ENCODE results near the gene STIM1.

STIM1 gene

DNA sequence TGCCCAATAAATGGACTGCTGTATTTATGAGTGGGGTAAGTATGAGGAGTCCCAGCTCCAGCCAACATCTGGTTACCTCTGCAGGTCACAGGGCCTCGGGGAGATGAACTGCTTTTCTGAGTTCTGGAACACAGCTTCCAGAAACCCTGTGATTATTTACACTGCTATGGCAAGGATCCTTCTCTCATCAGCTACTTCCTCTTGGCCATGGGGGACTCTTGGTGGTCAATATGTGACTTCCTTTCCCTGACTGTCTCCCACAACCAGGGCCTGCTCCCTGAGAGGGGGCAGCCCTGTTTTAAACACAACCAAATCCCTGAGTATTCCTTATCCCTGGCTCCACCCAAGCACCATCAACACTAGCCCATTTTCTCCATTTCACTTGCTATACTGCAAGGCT is 24.7 kb upstream of the STIM1 start:
- no peak for DNase-seq (ENCODE audit: low read depth in 3 of 3)

DNA sequence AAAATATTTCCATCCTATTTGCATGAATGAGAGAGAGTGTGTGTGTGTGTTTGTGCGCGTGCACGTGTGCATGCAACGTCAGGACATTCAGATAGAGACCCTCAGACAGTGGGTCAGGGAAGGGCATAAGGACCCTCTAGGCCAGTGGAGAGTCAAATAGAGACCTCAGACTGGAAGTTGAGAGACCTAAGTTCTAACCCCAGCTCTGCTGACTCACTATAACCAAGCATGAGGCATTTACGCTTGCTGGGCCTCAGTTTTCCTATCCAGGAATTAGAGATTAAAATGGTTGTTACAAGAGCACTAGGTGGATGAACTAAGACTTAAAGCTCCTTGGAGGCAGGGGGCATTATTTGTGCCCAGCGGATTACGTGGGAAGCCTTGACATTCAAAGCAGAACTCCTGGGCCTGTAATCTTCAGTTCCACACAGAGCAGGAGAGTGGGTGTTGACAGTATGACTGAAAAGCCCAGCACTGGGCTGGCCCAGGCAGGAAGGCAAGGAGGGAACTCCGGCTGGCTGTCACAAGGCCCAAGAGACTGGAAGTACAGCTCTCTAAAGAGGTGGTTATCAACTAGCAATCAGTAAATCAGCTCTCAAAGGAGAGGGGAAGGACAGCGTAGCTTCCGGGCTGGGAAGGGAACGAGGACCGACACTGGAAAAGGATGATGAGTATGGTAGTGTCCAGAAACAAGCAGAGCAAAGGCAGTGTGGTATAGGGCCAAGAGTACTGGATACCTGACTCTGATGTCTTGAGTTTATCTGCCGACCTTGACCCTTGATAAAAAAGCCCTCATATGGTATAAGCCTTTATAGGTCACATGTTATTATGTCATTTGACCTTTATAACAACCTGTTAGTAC is 23.9 kb upstream of the STIM1 start:
- no peak for DNase-seq (ENCODE audit: low read depth in 3 of 3)

DNA sequence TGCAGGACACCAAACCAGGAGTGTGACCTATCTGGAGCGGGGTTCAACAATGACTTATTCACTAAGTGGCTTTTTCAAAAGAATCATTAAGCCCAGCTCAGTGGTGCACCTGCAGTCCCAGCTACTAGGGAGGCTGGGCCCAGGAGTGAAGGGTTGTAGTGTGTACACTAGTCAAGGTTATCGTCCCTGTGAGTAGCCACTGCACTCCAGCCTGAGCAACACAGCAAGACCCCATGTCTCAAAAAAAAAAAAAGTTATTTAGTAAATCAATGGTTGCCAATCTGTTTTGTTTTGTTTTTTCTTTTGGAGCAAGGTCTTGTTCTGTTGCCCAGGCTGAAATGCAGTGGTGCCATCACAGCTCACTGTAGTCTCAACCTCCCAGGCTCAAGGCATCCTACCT is 22.6 kb upstream of the STIM1 start:
- DNase-seq (ENCODE audit: low read depth in 3 of 3): no peak

DNA sequence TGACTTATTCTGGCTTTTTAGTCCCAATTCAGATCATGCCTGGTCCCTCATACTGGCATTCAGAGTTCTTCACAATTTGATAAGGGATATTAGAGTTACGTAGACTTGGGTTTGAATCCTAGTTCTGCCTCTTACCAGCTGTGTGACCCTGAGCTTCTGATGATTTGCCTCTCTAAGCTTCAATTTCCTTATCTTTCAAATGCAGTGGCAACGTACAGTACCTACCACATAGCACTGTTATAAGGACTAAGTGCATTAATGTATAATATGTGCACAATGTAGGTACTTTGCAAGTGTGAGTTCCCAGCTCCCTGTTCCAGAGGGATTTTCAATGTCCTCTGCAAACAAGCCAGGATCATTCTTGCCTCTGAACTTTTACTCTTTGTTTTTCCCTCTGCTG is 22.0 kb upstream of the STIM1 start:
- no peak for DNase-seq (ENCODE audit: low read depth in 3 of 3)

DNA sequence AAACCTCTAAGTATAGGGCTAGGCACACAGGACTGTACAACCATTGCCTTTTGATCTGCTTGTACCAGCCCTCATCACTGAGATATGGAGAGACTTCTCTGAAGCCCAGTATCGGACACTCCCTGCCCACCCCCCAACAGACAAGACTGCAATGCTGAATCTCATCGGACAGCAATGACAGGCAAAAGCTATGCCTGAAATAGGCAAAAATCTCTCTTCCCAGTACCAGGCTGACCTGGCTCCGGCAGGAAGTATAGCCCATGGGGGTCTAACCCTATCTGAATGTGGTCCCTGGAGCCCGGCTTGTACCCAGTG is 21.2 kb upstream of the STIM1 start:
- DNase-seq (ENCODE audit: low read depth in 3 of 3): no peak

DNA sequence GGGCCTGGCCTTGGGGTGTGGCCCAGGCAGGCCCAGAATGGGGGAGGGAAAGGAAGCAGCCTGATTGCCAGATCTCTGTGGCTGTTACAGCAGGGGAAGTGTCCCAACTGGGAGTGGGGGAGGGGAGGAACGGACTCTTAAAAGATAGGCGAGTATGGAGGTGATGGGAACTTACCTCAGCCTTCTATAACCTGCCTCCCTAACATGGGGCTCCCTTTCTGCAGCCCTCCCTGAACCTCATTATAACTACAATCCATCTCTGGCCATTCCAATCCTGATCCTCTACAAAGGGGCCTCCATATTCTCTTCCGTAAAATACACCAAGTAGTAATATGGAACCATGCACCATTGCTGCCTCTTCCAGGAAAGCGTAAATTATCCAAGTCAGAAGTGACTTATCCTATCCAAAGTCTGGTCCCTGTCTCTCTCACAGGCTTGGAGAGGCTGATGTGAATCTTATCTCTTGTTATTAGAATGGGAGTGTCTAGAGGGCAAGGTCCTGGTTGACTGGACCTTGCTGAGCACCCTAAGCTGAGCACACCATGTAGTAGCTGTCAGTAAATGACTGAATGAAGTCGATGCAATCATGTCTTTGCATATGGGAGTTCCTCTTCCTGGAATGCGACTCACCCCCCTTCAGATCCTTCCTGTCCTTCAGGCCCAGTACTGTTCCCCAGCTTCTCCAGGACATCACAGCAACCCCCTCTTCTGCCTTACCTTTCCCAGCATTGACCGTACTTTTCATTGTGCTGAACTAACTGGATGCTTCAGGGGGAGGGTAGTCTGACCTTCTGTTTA is 20.6 kb upstream of the STIM1 start:
- DNase-seq (ENCODE audit: low read depth in 3 of 3): no peak

DNA sequence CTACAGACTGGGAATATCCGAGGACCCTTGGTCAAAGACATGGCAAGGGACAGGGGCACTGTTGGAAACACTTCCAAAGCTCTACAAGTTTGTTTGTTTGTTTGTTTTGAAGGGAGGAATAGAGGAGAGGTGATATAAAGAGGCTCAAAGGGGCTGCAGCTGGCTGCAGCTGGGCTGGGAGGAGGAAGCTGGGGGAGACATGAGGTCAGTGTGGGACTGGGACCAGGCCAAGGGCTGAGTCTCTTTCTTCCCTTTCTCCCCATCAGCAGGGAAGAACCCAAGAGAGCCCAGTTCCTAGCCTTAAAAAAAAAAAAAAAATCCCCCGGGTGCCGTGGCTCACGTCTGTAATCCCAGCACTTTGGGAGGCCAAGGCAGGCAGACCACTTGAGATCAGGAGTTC is 19.7 kb upstream of the STIM1 start:
- no peak for DNase-seq (ENCODE audit: low read depth in 3 of 3)

DNA sequence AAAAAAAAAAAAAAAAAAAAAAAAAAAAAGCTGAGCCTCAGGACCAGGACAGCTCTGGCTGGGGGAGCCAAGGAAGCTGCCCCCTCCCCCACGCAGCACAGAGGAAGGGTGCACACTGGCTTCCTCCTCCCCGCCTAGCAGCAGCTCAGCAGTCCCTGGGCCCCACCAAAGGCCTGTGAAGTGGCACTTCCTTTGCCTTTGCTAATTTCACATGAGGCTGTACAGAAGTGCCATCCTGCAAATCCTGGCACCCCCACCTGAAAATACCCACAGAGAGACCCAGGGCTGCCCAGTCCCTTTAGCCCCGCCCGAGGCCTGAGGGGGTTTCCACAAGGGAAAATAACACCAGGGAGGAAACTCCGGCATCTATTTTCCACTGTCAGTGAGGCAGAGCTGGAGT is 18.6 kb upstream of the STIM1 start:
- DNase-seq (ENCODE audit: low read depth in 3 of 3): peak in 1 of 3 experiments; percentile 57

DNA sequence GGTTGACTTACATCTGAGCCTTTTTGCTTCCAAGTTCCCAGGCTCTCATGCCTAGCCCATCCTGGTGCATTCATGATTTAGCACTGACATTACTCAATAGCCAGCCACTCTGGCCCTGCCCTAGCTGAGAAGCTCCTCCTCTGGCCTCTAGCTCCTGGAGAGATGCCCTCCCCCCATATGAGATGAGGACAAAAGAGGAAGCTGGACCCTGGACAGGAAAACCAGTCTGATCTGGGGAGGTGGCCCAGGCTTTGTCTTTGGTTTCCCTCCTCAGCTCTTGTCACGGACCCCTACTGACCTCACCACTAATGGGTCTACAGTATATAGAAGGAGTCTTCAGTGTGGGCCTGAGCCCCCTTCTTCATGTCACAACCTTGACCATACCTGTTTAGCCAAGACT is 17.7 kb upstream of the STIM1 start:
- DNase-seq (ENCODE audit: low read depth in 3 of 3): no peak

DNA sequence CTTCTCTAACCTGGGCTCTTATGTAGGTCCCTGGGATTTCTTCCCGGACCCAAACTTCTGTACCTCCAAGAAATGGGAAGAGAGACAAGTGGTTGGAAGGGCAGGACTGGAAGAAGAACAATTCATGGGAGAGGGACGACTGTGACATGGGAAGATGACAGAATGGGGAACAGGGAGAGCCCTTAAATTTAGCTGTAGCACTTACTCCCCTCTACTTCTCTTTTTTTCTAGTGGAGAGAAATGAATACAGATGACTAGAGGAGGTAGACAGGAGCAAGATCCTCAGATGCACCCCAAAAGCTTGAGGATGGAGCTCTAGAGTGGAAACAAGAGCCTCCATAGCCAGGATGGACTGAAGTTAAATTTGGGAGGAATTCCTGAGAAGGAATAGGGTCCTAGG is 17.0 kb upstream of the STIM1 start:
- DNase-seq (ENCODE audit: low read depth in 3 of 3): no peak

DNA sequence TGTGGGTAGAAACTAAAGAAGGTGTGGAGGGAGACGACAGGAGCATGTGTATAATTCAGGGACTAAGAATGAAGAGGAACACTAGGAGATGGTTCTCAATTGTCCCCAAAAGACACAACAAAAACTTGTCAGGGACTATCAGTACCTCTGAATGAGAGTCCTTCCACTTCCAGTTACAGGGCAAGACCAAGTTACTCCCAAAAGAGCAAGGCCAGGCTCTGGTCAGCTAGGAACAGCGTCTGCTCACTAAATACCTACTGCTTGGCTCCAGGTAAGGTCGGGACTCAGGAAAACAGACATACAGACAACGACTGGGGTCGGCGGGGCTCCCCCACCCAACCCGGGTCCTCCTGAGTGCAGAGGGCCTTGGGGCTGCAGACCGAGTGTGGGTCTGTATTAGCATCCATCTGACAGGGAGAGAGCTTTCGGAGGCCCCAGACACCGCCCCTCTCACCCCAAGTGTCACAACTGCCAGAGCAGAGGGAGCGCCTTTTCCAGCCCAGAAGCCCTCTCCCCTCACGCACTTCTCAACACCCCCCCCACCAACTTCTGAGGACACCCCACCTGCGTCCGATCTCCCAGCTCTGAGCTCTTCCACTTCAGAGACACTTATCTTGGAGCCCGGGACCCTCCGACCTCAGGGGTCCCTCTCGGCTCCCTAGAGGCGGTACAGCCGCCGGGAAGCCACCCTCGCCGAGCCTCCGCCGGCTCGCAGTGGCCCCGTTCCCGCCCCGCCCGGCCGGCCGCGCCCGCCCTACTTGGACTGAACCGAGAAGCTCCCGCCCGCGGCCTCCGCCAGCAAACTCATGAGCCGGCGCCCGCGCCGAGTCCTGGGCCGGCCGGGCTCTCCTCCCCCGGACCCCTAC is 15.2 kb upstream of the STIM1 start:
- DNase-seq (ENCODE audit: low read depth in 3 of 3): no peak

DNA sequence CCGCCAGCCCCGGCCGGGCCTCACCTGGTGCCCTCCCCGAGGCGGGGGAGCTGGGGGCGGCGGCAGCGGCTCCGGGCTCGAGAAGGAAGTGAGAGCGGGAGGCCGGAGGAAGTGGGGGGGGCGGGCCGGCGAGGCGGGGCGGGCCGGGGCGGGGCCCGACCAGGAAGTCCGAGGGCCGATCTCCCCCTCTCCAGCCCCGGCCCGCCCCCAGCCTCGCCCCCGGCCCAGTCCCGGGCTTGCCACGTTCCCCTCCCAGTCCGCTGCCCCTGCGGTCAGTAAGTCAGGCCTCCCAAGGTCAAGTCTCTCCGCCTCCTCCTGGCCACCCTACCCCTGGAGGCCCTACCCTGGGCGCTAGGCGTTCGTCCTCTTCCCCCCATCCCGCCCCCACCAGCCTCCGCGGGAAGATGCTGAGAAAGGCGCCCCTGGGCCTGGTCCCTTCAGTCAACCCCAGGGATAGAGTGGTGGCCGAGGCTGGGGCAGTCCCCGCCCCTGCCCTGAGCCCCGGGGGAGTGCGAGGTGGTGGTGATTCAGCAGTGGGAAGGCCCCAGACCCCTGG is 14.5 kb upstream of the STIM1 start, which contains the start of gene RHOG:
RHOG (minus strand) TSS at position 90 of the 556 bp plus-strand sequence. CDS start 12,821 bp downstream, outside the sequence.
- no peak for DNase-seq (ENCODE audit: low read depth in 3 of 3)

DNA sequence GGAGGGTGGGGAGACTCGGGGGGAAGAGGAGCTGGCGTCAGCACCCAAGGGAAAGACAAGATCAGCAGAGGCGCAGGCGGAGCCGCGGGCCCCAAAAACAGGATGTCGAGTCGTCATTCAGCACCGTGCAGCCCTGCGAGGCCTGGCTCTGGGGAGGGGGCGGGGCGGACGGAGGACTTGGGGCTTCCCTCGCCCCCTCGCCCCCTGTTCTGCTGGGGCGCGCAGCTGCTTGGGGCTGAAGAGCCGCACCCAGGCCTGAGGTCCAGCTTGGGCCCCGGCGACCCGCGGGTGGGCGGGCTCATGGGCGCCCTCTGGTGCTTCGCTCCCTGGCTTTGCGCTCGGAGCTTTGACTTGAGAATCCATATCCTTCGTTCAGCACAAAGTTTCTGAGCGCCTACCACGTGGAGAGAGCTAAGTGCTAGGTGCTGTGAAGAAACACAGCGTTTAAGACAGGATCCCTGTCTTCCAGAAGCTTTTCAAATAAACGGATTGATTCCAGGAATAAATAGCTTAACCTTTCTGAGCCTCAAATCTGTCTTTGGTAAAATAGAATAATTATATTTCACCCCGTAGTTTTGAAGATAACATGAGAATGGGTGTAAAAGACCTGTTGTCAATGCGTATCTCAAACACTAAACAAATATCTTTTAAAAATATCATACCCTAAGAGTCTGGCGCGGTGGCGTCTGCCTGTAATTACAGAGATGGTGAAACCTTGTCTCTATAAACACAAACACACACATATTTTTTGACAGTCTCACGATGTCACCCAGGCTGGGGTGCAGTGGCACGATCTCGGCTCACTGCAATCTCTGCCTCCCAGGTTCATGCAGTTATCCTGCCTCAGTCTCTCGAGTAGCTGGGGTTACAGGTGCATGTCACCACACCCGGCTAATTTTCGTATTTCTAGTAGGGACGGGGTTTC is 13.8 kb upstream of the STIM1 start:
- DNase-seq (ENCODE audit: low read depth in 3 of 3): peak; percentile 87 to 95 (median 88)

DNA sequence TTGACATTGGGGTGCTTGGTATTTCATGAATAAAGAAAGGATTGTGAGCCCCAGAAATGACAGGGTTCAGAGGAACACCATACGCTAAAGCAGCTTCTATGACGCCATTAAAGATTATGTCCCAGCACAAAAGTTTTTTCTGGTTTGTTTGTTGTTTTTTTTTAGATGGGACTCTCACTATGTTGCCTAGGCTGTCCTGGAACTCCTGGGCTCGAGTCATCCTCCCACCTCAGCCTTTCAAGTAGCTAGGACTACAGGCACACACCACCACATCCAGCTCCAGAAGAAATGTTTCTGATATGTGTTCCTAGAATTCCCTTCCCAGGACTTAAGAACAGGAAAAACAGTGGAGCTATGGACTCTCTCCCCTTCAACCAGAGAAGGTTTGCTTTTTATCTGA is 12.1 kb upstream of the STIM1 start:
- DNase-seq (ENCODE audit: low read depth in 3 of 3): no peak

DNA sequence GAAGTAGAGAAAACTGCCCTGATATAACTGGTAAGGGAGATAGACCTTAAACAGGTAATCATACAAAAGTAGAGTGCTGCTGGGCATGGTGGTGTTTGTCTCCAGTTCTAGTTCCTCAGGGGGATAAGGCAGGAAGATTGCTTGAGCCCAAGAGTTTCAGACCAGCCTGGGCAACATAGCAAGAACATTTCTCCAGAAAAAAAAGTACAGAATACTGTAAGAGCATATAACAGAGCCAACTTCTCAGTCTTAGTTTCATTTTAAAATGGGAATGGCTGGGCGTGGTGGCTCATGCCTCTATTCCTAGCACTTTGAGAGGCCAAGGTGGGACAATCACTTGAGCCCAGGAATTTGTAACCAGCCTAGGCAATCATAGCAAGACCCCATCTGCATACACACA is 10.2 kb upstream of the STIM1 start:
- no peak for DNase-seq (ENCODE audit: low read depth in 3 of 3)

DNA sequence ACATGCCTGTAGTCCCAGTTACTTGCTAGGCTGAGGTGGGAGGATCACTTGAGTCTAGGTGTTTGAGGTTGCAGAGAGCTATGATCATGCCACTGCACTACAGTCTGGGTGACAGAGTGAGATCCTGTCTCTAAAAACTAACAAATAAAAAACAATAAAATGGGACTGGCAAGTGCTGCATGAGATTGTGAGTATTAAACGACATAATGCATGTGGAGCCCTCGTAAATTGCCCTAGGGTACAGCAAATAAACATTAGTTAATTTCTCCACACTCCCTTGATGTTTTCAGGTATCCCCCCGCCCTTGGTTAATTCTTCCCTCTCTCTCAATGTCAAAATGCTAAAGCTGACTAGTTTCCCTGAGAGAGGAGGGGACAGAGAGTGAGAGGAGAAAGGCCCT is 9.8 kb upstream of the STIM1 start:
- no peak for DNase-seq (ENCODE audit: low read depth in 3 of 3)

DNA sequence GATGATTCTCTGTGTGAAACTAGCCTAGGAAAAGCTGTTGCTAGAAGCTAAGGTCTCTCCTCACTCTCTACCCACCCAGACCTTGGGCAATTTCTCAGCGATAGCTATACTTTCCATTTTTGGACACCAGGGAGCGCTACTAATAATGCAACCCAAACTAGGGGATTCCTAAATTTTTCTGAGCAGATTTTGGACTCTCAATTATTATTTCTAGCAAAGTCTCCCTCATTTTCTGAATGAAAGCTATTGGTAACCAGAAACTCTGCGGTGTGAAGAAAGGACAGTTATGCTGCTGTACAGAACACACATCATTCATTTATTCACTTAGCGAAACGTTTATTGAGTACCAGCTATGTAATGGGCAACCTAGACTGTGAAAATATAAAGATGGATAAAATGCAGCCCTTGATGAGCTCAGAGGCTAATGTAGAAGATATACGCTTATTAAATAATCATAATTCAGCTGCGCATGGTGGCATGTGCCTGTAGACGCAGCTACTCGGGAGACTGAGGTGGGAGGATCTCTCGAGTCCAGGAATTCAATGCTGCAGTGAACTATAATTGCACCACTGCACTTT is 6.1 kb upstream of the STIM1 start:
- peak in 1 of 3 experiments; percentile 50 for DNase-seq (ENCODE audit: low read depth in 3 of 3)

DNA sequence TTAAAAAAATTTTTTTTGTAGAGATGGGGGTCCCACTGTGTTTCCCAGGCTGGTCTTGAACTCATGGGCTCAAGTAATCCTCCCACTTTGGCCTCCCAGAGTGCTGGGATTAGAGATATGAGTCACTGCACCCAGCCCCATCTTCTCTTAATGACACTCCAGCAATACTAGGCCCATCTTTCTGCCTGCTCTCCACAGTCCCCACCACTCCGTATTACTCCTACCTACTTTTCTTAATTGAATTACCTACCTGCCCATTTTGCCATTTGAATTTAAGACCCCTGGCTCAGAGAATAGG is 2.0 kb upstream of the STIM1 start:
- no peak for DNase-seq (ENCODE audit: low read depth in 3 of 3)

DNA sequence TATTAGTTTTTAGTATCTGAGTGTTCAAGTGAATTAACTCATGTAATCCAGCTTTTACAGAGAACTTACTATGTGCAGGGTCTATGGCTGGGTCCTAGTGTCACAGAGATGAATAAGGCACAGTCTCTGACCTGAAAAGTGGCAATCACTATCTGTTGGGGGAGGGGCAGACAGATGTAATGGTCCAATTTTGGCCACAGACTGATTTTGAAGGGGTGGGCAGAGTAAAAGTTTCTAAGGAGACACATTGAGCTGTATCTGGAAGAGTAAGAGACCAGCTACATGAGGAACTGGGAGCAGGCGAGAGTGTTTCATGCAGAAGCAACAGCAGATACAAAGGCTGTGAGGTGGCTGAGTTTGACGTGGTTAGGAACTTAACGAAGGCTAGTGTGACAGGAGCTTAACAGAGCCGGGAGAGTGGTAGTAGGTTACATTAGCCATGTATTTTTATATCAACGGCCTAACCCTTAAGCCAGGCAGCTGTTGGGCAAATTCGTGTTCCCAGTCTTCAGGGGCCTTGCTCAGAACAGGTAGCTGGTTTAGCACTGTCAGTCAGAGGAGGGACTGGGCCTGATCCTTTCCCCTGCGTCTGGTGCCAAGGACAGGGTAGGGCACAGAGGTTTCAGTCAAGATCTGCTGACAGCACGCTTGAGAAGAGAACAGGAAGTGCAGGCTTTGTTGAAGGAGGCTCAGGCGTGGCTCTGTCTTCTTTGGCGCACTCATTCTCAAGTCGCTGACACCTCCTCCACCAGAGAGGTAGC is 1.4 kb upstream of the STIM1 start:
- DNase-seq (ENCODE audit: low read depth in 3 of 3): peak in 1 of 3 experiments; percentile 59

DNA sequence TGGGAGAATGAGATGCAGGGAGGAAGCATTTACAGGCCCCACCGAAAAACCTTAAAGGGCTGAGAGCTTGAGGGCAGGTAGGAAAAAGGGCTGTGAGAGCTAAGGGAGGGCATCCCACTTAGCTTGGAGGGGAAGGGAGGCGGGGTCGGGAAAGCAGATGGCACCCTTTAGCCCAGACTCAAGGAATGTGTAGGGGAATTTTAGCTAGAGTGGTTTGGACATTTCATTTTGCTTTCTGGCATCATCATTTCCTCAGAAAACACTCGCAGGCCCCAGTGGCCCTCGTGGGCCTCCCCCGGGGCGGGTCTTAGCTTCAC is 846 bp upstream of the STIM1 start:
- DNase-seq (ENCODE audit: low read depth in 3 of 3): no peak
